B cell (primary cell): ENCODE results near the gene EIF4A2.

Experiments
- CTCF ChIP-seq: fragments of 200-600 bp; IDR thresholded peaks from one replicate; pipeline ENCODE4 v1.8.0; 2022; ENCODE audit warnings: antibody characterized with exemption, mild to moderate bottlenecking
- EZH2 ChIP-seq: IDR thresholded peaks from 2 replicates; pipeline ENCODE4 v1.6.1; 2012; ENCODE audit warnings: borderline replicate concordance, low read depth, mild to moderate bottlenecking, moderate library complexity, low read length; ENCODE audit not compliant: insufficient read depth, poor library complexity, severe bottlenecking

- TF ChIP-seq EZH2 (no peak), CTCF (no peak)
Observed at GRCh38 chr3:186788482-186789370, 5.3 kb downstream of the EIF4A2 start.
